CD4-positive, alpha-beta T cell treated with Interleukin-15 for 4 hours (primary cell): ENCODE data around the gene PARD3B.

Experiments
- DNase-seq: peaks from one replicate; pipeline ENCODE4 v3.0.0-alpha.2; 2020; ENCODE audit warnings: low spot score

PARD3B gene

DNA sequence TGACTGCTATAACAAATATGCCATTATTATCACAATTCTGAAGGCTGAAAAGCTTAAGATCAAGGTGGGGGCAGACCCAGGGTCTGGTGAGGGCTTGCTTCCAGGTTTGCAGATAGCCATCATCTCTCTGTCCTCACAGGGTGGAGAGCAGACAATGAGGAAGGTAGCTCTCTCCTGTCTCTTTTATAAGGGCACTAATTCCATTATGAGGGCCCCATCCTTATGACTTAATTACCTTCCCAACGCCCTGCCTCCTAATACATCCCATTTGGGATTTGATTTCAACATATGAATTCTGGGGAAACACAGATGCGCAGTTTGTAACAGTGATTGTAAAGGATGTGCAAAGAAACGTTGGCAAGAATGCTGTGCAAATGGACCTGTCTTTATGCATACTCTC, 44.8 kb downstream of the PARD3B start:
- DNase-seq: no peak

DNA sequence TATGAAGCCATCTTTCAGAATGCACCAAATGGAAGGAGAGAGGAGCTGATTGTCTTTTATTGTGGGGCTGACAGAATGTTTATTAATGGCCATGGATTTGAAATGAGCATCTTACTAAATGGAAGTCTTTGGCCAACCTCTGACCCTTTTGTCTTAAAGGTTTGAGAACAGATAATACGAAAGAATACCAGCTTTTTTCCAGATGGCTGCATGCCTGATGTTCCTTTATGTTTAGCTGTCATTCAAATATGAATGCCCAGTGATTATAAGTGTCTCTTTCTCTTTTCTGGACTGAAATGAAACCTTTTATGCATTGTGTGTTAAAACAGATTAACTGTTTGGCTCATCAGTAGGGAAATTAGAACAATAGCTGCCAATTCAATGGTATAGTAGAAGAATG, 46.0 kb downstream of the PARD3B start:
- no peak for DNase-seq

DNA sequence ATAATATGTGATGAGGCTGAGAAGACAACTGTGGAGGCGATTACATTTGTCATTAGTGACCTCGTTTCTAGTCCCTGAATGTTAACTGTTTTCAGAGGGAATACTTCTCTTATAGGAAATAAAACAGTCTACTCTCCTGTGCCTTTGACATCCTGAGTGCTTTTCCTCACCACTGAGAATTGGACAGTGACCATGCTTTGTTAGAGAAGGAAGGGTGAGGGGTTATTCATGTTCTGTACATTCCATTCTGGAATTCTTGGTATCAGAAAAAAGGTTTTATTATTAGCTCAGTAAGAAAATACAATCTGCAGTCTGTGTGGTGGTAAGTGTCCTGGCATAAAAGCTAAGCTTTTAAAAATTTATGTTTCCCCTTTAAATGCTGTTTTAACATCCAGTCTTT, 58.8 kb downstream of the PARD3B start:
- no peak for DNase-seq

DNA sequence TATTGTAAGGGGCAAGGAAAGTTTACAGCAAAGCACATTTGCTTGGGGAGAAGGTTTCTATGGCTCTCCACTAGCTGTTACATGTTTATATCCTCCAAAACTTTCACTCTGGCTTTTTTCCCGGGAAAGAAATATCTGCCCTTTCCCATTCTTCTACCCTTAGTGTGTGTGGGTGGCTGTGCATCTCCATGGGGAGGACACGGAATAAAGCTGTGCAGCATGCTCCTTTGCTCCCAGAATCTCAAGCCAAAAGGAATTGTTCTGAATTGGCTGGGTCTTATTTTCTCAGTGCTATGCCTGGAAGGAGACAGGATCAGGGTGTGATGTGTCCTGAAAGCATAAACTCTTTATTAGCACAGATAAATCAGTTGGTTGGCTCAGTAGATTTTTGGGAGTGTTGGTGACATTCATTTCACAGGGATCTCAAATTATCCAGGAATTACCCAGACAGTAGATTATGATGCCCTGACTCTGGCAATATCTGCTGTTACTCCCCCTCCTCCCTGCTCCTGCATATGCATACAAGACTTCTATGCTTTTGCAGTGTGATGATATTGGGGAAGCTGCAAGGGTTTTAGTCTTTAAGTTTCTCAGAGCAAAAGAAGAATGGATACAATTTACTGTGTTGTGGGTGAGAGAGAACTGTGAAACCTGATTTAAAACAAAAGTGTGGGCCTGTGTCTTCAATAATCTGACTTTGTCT, 63.1 kb downstream of the PARD3B start:
- no peak for DNase-seq

DNA sequence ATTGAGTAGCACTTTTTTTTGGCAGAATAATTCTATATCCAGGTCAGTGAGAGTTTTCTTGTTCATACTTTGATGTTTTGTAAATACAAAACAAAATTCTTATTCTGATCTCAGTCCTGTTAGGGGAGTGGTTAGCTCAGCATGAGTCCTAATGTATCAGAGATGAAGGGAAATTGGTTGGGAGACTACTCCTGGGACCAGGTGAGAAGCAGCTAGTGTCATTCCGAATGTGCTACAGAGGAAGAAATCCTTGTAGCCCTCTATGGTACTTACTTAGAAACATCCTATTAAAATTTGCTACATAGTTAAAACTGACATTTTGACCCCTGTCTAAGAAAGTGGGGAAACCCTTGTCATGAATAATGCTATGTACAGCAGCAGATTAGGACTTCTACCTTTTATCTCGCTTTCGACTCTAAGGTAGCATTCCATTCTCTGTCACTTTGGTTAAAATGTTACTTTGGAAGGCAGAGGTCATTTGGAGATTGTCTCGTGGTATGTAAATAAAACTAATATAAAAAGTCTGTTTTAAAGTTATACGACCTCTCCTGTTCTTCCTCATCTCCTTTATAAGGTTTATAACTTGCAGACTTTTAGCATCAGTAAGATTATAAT, 65.8 kb downstream of the PARD3B start:
- DNase-seq: no peak

DNA sequence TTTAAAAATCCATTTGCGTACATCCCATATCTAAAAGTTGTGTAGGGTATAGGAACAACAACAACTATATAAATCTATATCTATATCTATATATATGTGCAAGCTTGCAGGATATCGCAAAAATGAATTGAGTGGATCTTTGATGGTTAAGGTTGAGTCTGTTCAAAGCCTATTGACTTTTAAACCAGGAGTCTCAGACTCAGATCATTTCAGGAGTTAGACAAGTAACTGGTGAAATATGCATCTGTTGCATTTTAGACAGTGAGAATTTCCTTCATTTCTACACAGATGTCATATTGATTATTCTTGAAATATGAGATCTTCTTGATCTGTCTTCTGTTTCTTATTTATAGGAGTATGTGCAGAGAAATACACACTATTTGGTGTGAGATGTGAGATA, 66.5 kb downstream of the PARD3B start:
- no peak for DNase-seq

DNA sequence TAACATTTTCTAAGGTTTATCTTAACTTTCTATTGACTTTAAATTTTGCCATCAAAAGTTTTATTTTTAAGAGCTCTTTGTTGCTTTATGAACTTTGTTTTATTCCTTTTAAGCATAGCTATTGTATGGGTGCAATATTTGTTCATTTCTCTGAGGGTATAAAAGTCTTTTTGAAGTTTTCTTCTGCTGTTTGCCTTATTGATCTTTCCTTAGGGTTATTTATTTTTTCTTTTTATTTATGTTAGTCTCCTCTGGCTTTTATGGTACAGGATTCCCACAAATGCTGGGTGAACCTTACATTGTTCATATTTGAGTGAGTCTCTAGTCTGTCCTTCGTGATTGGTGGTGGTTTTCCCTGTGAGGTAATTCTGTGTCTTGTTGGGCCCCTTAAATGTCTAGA, 68.4 kb downstream of the PARD3B start:
- no peak for DNase-seq

DNA sequence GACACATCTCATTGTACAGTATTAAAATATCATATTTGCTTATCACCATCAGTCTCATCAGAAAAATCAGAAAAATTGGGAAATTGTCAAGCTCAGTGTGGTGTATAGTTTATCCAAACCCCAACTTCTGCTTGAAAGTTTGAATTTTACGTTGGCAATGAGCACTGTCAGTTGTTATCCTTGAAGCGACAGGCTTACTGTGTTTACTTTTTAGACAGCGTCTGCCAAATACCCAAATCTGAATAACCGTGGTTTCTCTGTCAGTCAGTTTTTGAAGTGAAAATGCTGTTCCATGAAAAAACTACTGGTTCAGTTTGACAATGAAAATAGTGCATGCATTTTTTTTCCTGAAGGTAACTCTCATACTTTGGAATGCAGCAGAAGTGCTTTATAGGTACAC, 70.2 kb downstream of the PARD3B start:
- DNase-seq: no peak

DNA sequence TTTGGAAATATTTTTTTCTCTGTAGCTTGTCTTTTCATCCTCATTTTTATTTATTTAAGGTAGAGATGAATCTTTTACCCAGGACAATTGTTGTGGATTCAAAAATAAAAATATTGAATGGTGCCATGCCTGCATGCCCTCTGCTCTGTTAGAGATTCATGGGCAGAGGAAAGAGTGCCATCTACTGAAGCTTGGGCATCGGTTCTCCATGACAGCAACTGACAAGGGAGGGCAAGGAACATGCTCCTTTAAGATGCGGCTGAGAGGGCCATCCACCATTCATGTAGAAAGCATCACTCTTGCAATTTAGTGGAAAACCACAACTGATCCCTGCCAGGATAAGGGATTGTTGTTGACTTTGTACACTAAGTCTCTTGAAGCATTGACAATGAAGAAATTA, 79.9 kb downstream of the PARD3B start:
- no peak for DNase-seq

DNA sequence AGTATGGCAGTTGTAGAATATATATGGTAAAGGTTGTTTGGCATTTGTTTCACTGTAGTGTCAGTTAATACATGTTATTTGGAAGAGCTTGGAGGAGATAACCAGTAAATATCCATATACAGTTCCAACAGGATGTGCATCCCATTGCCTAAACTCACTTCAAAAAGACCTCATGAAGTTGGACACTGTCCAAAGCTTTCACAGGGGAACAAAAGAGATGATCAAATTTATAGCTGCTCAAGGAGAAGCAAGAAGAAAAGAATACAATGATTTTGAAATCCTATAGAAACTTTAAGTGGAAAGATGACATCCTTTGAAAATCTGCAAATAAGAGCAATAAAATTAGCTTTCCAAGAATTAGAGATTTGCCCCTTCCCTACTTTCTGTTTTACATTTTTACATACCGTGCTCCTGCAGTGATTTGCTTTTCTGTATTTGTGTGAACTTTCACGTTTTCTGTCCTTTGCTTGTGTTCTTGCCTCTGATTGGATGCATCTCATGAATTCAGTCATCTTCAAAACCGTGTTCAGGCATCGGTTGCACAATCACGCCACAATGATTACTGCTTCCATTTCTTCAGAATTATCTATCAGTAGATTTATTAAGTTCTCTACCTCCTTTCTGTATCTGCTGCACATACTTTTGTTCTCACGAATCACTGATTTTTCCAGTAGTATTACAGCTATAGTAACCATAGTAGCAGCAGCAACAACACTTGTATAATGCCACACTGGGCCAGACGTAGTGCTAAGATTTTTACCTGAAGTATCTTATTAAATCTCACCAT, 83.8 kb downstream of the PARD3B start:
- no peak for DNase-seq

DNA sequence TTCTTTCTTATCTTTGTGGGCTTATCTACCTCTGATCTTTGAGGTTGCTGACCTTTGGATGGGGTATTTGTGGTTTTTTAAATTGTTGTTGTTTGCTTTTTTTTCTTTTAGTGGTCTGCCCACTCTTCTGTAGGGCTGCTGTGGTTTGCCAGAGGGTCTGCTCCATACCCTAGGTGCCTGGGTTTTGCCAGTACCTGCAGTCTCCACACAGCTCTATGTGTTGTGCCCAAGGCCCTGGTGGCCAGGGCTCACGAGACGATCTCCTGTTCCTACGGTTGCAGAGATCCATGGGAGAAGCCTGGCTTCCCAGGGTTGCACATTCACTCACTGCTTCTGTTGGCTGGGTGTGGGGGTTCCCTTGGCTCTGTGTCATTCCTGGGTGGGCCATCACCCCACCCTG, 87.1 kb downstream of the PARD3B start:
- DNase-seq: no peak

DNA sequence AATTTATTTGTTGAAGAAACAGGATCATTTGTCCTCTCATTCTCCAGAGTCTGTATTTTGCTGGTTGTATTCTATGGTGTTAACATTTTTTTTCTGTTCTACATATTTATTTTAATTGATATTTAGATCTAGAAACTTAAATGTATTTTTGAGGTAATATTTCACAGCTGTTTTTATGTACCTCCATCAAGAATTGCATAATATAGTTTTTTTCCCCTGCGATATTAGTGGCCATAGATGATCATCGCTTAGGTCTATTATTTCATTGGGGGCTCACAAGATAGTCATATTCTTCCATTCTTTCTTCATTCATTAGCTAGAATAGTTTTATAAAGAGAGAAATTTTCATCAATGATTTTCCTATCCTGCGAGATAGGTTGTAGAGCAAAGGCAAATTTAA, 89.3 kb downstream of the PARD3B start:
- DNase-seq: no peak

DNA sequence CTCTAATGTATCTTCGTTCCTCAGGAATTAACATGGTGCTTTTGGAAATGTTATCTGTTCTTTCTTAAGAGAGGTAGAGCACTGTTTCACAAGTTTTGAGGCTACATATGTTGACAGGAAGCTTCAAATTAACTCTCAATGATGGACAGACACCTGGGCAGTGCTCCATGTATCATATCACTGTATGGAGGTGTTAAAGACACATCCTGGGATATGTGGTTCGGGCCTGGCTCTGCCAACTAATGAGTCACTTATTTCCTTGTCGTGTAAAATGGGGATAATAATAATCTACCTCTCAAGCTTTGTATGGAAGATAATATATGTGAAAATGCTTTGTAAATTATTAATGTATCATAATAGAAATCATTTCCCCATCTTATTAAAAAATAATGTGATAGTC, 90.2 kb downstream of the PARD3B start:
- DNase-seq: no peak

DNA sequence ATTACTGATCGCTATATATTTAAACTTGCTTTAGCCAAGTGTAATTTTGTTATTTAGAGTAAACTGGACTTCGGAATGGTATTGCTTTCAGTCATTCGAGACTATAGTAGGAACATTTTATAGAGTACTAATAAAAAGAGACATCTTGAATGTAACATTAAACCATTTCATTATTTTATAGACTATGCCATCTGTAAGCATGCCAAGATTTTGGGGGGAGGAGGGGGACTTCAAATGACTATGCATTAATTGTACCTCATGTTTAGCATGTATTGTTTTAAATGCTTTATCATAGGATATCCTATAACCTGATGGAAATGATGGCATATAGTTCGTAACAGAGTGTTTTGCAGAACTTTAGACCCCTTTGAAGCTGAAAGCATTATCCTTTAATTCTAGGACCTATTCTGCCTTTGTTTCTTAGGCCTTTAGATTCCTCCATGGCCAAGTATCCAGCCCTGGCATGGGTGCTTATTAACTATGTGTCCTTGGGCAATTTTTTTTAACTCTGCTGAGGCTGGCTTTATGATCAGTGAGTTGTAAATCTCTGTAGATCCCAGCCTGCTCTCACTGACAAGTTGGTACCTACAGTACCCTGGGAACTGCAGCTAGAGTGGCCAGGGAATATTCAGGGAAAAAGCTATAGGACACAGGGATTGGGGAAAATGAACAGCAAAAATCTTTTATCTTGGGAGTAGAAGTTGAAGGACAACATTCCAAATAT, 93.4 kb downstream of the PARD3B start:
- DNase-seq: no peak

DNA sequence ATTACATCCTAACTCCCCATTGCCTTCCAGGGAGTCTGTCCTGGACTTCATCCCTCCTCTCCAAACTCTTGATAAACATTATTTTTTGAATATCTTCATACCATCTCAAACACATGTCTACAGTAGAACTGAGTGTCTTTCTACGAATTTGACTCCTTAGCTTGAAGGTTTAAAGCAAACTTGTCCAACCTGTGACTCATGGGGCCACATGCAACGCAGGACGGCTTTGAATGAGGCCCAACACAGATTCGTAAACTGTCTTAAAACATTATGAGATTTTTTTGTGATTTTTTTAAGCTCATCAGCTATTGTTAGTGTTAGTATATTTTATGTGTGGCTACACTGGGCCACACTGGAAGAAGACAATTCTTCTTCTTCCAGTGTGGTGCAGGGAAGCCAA, 98.1 kb downstream of the PARD3B start:
- no peak for DNase-seq

DNA sequence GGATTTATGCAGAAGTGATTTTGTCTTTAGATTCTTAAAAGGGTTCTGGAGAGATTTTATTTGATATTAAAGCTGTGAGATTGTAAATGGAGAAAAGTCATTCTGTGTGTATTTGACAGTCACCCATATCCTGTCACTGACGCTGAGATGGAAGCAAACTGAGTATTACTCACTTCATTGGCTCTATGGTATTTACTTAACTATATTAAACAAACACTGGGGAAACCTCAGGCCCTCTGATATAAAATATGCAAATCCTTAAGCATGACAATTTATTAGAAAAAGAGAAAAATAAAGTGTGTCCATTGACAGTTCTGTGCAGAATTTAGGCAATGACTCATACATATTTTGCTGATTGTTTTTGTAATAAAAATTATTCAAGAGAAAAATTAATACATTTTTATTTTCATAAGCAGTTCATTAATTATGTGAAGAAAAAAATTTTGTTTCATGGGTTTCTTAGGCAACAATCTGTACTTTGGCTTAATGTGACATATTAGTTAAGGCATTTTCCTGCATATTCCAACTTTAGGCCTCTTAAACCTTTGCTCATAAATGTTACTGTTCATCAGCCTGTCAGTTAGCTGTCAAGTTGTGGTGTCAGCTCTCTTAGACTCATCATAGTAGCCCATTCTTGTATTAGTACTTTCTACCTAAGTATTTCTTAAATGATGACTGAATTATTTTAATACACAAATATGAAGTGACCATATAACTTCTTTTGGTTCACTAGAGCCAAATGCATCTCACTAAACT, 99.9 kb downstream of the PARD3B start:
- DNase-seq: no peak

DNA sequence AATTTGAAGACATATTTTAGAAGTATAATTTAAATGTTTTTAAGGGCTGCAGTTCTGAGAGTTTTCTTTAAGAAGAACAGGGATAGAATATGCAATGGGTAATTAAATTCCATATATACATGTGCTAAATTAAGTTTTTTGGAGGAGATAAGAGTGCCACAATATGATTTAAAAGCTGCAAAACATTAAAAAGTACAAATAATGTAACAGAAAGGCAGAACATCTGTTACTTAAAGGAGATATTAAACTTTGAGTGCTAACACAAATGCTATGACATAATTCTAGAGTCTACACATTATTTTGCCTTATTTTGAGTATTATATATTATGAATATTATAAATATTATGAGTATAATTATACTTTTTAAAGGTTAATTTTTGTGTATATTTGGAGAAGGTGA, 102.4 kb downstream of the PARD3B start:
- no peak for DNase-seq

DNA sequence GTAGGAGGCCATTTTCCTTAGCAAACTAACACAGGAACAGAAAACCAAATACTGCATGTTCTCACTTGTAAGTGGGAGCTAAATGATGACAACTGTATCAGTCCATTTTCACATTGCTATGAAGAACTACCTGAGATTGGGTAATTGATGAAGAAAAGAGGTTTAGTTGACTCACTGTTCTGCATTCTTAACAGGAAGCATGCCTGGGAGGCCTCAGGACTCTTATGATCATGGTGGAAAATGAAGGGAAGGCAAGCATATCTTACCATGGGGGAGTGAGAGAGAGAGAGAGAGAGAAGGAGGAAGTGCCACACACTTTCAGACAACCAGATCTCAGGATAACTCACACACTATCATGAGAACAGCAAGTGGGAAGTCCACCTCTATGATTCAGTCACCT, 105.3 kb downstream of the PARD3B start:
- DNase-seq: no peak

DNA sequence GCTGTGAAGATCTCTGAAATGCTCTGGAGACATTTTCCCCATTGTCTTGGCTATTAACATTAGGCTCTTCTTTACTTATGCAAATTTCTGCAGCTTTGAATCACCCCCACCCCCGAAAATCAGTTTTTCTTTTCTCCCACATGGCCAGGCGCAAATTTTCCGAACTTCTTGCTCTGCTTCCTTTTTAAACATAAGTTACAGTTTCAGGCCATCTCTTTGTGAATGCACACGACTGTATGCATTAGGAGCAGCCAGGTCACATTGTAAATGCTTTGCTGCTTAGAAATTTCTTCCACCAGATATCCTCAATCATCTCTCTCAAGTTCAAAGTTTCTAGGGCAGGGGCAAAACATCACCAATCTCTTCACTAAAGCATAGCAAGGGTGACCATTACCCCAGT, 106.8 kb downstream of the PARD3B start:
- DNase-seq: no peak

DNA sequence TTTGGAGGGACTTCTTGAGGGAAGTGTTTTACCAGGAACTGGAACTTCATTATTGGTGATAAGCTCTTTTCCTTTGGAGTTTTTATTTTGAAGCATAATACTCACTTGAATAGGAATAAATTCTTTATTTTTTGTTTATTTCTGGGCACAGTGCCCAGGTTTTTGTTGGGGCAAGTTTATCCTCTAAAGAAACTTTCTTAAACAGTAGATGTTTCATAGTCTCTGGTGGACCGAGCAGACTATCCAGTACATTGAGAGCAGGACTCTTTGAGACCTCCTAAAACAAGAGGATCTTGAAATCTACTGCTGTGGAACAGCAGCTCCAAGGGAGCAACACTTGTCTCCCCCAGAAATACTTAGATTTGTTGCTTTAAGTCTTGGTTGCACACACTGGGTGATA, 109.4 kb downstream of the PARD3B start:
- DNase-seq: no peak

DNA sequence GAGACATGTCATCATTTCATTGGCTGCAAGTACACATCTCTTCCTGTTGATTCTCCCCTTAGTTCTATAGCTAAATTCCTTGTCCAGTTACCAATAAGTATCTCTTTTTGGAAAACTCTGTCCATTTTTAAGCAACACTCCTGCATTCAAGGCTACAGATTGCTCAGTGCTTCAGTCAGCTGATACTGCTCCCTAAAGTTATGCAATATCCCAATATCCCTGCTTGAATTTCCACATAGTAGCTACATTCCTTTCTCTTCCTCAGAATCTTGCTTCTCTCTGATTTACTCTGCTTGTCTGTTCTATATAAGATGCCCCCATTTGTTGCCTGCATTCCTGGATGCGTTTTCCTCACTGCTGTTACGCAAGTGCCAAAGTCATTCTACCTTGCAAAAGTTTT, 109.8 kb downstream of the PARD3B start:
- DNase-seq: no peak

DNA sequence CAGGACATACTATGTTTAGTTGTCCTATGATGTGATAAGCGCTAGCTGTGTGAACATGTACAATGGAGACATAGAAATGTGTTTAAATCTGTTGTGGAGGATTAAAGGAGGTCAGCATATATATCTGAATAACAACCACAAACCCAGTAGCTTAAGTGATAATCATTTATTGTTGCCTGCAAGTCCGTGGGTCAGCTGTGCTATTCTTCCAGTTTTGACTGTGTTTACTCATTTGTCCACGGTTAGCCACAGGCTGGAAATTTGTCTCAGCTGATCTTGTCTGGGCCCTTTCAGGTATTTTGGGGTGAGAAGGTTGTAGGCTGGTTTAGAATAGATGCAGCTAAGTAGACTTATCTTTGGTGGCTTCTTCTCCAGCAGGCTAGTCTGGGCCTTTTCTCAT, 110.4 kb downstream of the PARD3B start:
- DNase-seq: no peak
